GM13976 (cell line): Measurements from ENCODE around the gene SLC4A3.

Experiments used
- DNase-seq: peaks from one replicate; pipeline ENCODE4 v3.0.0; 2012; ENCODE audit warnings: low spot score
- CTCF ChIP-seq: IDR thresholded peaks from 2 replicates; pipeline ENCODE4 v1.5.1; 2012; ENCODE audit warnings: borderline replicate concordance, mild to moderate bottlenecking; ENCODE audit not compliant: insufficient read depth; ENCODE audit errors: extremely low read depth, missing control alignments, control extremely low read depth
- in situ Hi-C: fragments of 300-500 bp; cut with MboI; formaldehyde crosslinking; loops from one replicate; pipeline ENCODE4 v1.12.0; 2022; ENCODE audit warnings: low sequenced_read_pairs, mixed read lengths, inconsistent platforms; ENCODE audit not compliant: unreplicated experiment

The SLC4A3 gene

GRCh38 chr2:219595256-219595655 lies 32.2 kb upstream of the SLC4A3 start:
- TF ChIP-seq CTCF, result no peak
- no peak for DNase-seq
- in situ Hi-C loops, result no loop called here

DNA sequence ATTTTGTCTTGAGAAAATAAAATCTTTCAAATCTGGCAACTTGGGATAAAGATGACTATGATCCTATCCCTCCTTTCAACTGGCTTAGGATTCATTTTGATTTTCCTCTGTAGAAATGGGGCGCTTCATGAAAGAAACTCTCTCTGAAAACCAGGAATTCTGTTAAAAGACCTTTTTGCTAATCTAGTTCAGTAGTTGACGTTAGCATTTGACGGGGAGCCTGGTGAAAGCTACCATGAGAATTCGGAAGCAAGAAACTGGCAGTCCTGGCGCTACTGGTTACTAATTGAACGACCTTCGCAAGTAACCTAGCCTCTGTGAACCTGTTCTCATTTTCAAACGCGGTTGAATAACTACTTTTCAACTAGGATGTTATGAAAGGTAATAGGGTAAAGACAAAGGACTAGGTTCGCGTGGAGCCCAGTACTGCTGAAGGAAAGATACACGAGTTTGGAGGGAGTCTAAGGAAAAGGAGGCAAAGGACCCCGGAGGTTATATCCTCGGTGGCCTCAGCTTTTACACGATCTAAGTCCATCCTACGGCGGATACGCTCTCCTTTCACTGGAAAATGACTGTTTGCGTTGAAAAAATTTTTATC lies 30.4 kb upstream of the SLC4A3 start:
- in situ Hi-C loops, result no loop called here
- DNase-seq, result no peak
- TF ChIP-seq CTCF, result no peak

GRCh38 chr2:219597552-219598307 lies 29.7 kb upstream of the SLC4A3 start, which contains the start of gene STK11IP:
Gene STK11IP (plus strand): TSS chr2:219597857. CDS start chr2:219598120, 263 bp downstream.
- DNase-seq, result peak; percentile 96
- TF ChIP-seq CTCF, result no peak
- in situ Hi-C loops, result no loop called here

- no peak for DNase-seq
- TF ChIP-seq CTCF, result no peak
- in situ Hi-C loops, result no loop called here
These were observed 28.9 kb upstream of the SLC4A3 start for GRCh38 chr2:219598308-219599078.

DNA sequence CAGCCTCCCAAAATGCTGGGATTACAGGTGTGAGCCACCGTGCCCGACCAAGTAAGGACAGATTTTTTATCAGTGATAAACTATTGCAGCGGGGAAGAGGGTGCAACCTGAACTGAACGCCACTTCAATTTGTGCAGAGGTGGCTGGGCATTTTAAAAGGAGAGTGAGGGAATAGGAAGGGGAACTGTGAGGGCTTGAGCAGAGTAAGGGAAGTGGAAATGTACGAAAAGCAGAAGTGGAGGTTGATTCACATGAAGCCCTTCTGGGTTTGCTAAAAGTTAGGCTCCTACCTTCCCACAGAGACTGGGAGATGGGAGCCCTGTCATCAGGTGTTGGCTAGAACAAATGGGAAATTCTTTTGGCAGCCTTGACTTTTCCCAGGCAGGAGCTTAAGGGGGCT lies 23.7 kb upstream of the SLC4A3 start:
- in situ Hi-C loops, result no loop called here
- no peak for DNase-seq
- TF ChIP-seq CTCF, result no peak

DNA sequence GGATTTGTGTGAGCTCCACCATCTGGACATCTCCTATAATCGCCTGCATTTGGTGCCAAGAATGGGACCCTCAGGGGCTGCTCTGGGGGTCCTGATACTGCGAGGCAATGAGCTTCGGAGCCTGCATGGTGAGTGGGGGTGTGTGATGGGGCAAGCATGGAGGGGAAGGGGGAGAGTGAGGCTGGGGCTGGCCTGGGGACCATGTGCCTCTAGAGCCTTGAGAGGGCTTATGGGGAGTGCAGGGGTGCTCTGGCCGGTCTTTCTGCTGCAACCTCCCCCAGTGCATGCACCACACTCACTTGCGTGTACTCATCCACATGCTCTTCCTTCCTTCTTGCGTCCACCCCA lies 21.8 kb upstream of the SLC4A3 start:
- in situ Hi-C loops, result no loop called here
- no peak for TF ChIP-seq CTCF
- DNase-seq, result no peak
